NCI-H2107 treated with DMSO at 0.1 percent for 48 hours (cell line): ENCODE data around the gene HMGCS2.
A peak's percentile ranks its signal among the peaks of the same experiment; 100 is the strongest.
"Not testable (repeated sequence)": the region's sequence is repeated elsewhere in the genome, so short reads cannot be mapped to it uniquely, and the experiment has no call there.

Experiments
- DNase-seq: peaks from one replicate; lab custom pipeline; 2025; ENCODE audit not compliant: unreplicated experiment; lab: John Stamatoyannopoulos, UW

HMGCS2 gene

GRCh38 chr1:119790451-119791198 lies 21.9 kb upstream of the HMGCS2 start:
- no peak for DNase-seq

DNA sequence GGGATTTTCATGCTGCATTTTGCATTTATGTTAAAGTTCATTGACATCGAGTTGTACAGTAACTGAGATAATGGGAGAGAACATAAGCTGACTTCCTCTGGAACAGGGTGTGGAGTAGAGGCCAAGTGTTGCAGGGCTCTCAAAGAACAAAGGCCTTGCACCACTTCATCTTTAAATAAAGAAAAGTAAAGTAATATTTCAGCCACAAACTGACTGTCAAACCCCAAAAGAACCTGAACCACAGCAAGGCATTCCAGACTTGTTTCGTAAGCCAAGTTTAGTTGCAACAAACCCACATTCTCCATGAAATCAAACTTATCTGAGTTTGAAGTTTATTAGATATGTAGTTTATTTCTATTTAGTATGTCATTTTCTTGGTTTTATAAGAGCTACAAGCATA lies 19.1 kb upstream of the HMGCS2 start:
- peak; percentile 16 for DNase-seq

DNA sequence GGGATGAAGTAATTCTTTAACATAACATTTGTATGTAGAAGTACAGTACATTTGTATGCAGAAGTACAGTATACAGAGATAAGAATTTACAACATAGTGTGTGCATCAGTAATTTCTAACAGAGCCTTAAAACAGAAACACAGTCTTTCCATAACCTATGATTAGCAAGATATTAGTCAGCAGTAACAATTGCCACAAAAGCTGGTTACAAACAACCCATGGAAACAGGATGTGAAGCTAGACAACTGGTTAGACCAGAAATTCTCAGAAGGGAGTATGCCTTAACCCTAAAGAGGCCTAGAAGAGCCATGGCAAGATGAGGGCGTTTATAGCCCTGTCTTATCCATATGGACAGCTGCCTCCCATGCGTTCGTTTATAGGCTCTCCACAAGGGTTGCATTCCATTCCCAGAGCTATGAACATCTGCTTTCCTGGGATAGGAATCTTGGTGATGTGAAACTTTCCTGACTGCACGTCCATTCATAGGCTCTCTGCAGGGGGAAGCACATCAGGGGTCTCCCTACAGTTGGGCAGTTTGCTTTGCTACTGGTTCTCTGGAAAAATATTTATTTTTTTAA lies 17.9 kb upstream of the HMGCS2 start:
- not testable (repeated sequence) for DNase-seq

DNA sequence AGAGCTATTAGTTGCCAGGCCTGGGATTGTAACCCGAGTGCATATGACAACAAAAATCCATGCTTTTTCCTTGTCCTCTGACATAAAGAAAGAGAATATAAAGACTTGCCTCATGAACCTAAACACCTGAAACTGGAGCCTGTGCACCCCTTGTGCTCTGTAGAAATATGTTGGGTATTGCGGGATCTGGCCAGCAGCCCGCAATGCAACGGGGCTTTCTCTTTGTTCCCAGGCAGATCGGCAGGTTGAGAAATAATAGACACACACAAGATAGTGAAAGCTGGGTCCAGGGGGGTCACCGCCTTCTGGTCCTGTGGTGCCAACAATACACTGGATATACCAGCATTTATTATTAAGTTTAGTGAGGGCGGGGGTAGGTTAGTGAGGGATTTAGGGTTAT lies 17.3 kb upstream of the HMGCS2 start:
- not testable (repeated sequence) for DNase-seq

GRCh38 chr1:119784191-119784781 lies 15.6 kb upstream of the HMGCS2 start:
- no peak for DNase-seq

DNA sequence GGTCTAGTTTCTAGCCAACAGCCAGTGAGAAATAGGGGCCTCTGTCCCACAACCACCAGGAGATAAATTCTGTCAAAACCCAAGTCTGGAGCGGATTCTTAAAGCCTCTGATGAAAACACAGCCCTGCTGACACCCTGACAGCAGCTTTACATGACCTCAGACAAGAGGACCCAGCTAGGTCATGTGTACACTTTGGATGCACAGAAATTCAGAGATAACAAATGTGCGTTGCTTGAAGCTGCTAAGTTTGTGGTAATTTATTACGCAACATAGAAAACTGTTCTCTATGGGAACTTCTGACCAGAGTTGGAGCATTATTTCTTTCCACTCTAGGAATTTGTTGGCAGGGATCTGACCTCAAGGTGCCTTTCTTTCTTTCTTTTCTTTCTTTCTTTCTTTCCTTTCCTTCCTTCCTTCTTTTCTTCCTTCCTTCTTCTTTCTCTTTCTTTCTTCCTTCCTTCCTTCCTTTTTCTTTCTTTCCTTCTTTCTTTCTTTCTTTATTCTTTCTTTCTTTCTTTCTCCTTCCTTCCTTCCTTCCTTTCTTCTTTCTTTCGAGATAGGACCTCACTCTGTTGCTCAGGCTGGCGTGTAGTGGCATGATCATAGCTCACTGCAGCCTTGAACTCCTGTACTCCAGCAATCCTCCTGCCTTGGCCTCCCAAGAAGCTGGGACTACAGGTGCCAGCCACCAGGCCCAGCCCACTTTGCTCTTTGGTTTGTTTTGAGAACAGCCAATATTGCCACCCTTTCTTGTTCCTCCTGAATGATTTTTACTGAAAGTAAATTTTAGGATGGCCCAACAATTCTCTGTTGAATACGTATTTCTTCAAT lies 14.9 kb upstream of the HMGCS2 start:
- DNase-seq, result no peak

- DNase-seq, result no peak
These were observed 14.1 kb upstream of the HMGCS2 start for GRCh38 chr1:119782631-119783325.

DNA sequence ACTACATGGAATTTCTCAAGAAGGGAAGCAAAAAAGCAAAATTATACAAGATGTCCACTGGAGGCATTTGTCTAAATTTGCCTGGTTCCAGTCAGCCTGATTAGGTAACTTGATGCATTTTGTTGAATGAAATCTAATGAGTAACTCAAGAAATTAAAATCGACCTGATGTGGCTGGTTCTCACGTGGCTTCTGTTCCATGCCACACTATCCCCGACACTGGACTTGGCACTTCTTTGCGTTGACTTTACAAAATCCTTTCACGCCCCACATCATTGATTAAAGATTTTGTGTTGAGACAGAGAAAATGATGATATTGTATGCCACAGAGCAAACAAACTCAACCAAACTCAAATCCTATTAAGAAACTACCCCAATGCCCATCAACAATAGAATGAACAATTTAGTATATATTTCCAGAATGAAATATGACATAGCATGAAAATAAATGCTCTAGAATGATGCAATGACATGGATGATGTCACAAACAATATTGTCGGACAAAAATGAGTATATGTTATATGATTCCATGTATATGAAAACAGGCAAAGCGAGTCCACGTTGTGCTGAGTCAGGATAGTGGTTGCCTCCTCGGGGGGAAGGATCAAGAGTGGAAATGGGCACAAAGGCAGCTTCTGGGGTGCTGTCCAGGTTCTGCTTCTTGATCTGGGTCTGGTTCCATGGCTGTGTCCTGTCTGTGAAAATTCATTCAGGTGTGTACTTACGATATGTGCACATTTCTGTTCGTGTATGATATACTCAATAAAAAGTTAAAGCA lies 12.9 kb upstream of the HMGCS2 start:
- DNase-seq, result no peak

GRCh38 chr1:119779869-119780356 lies 11.2 kb upstream of the HMGCS2 start:
- DNase-seq, result peak; percentile 39

DNA sequence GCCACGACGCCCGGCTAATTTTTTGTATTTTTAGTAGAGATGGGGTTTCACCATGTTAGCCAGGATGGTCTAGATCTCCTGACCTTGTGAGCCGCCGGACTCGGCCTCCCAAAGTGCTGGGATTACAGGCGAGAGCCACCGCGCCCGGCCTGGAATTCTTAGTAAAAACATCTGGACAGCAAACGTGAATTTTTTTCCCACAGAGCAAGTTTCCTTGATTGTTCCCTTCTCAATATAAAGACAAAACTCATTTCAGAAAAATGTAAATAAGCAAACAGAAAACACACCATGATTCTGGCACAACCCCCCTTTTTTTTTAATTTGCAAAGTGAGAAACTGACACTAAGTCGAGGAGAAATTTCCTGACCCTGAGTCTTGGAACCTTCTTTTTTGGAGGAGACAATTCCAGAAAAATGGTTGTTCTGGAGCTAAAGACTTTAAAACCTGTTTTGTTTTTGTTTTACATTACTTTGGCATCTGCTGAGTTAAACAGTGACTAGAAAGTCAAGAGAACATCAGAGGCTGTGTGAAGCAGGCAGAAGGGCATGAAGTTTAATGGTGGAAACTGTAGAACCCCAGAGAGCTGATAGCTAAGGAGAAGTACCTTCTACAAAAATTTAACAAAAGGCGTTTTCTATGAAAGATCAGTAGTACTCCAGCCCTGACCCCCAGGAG lies 10.3 kb upstream of the HMGCS2 start:
- DNase-seq, result no peak

GRCh38 chr1:119778359-119778758 lies 9.7 kb upstream of the HMGCS2 start:
- no peak for DNase-seq

GRCh38 chr1:119774746-119775490 lies 6.2 kb upstream of the HMGCS2 start:
- no peak for DNase-seq

DNA sequence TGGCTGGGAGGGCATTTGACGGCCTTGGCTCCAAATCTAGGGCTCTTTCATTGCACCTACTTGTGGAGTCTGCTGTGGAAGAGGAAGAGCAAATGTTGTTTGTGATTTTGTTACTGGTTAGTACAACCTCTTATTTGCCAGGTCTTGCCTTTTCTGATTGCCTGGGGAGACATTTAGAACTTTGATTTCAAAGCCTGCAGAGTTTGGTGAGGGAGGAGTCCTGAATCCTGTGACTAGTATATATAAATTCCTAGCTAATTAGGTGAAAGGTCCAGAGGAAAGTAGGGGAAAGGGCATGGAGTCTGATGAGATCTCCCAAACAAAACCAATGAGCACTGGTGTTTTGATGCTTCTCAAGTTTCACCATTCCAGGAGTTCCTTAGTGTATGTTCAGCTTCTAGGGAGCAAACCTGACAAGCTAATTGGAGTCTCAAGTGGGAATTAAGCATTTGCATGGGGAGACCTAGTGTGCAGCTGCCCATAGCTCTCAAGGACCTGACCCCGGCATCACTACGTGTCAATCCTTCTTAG lies 5.1 kb upstream of the HMGCS2 start:
- peak; percentile 35 for DNase-seq

DNA sequence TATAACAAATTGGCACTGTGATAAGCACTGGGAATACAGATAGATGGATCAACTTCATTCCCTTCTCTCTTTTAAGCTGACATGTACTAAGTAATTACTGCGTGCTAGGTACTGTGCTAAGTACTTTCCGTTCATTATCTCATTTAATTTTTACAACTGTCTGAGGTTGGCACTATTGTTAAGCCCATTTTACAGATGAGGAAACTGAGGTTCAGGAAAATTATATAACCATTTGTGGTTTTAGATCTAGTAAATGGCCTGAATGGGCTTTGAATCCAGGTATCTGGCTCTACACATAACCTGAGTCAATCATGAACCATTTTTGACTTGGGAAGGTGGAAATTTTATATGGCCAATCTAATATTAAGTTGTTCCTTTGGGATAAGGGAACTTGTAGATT lies 3.6 kb upstream of the HMGCS2 start:
- no peak for DNase-seq

- no peak for DNase-seq
These were observed 3.1 kb upstream of the HMGCS2 start for GRCh38 chr1:119771770-119772169.

- no peak for DNase-seq
These were observed 2.3 kb upstream of the HMGCS2 start for GRCh38 chr1:119771016-119771415.

- no peak for DNase-seq
These were observed 1.2 kb downstream of the HMGCS2 start for GRCh38 chr1:119767486-119767885.

DNA sequence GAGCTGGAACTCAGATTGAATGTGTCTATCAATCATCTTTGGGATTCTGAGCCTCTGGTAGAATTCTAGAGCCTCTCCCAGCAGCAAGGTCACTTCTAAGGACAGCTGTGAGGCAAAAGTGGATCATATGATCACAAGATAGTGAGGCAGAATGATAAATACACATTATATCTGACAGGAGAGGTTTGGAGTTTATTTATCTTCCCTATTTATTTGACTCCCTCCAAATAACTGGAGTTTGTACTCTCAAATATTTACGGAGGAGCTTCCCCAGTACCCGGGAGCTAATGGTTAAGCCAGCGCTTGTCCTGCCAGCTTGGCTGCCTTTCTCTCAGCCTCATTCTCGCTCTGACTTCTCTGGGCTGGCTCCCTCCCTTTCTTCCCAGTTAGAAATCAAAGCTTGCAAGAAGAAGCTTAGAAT lies 2.3 kb downstream of the HMGCS2 start:
- DNase-seq, result no peak

- DNase-seq, result no peak
These were observed 4.5 kb downstream of the HMGCS2 start for GRCh38 chr1:119764220-119764619.
